Activated CD4-positive, alpha-beta memory T cell treated with anti-CD3 and anti-CD28 coated beads for 36 hours (primary cell): ENCODE data around the gene CPN1. TPM values are rescaled to one million over a fixed set of nuclear protein-coding genes. Genes with fewer than 3 reads are reported as not detected.

ENCODE experiments used
- CTCF ChIA-PET: fragments of 350-600 bp; sonication (Branson Sonifier 250); formaldehyde crosslinking; loops from one replicate; lab custom pipeline; 2021; ENCODE audit warnings: antibody characterized with exemption, inconsistent platforms; lab: Charles Lee
- POLR2A ChIA-PET: fragments of 350-600 bp; sonication (Branson Sonifier 250); formaldehyde crosslinking; loops from one replicate; lab custom pipeline; 2021; ENCODE audit warnings: antibody characterized with exemption; lab: Charles Lee
- DNase-seq: peaks from one replicate; pipeline ENCODE4 v3.0.0-alpha.2; 2020
- H3K27ac Mint-ChIP-seq: one replicate; pipeline ENCODE4 v1.8.0; 2021; ENCODE audit warnings: mixed read lengths
- H3K27me3 Mint-ChIP-seq: one replicate; pipeline ENCODE4 v1.8.0; 2021; ENCODE audit warnings: mixed read lengths
- H3K36me3 Mint-ChIP-seq: one replicate; pipeline ENCODE4 v1.8.0; 2021; ENCODE audit warnings: mixed read lengths
- H3K4me1 Mint-ChIP-seq: one replicate; pipeline ENCODE4 v1.8.0; 2021; ENCODE audit warnings: low read depth, mixed read lengths
- H3K4me3 Mint-ChIP-seq: one replicate; pipeline ENCODE4 v1.8.0; 2021; ENCODE audit warnings: mild to moderate bottlenecking, mixed read lengths
- H3K9me3 Mint-ChIP-seq: one replicate; pipeline ENCODE4 v1.8.0; 2021; ENCODE audit warnings: mixed read lengths
- intact Hi-C: fragments of 100-400 bp; cut with micrococcal nuclease; formaldehyde crosslinking; loops from one replicate; pipeline ENCODE4 v1.15.1; 2023
- total RNA-seq, 2 experiments: library from RNA; stranded (reverse); gene quantifications; one replicate each; pipeline ENCODE4 v1.2.3, GENCODE V29; 2021

The CPN1 gene
- total RNA-seq, 2 experiments from 2014 or later, result not detected

GRCh38 chr10:100007231-100008141 is 74.2 kb downstream of the CPN1 start:
- no peak overlapping the region for H3K27ac Mint-ChIP-seq
- peaks cover 46% of the 10 kb centered on the region for H3K4me1 Mint-ChIP-seq
- intact Hi-C loops, result loop anchor here (2.0 to 10.0 kb wide), 3 partner anchors 160 to 387 kb away; partner anchors contain the start of genes ERLIN1 and SLC25A28
- H3K4me3 Mint-ChIP-seq, result no peak overlapping the region
- DNase-seq, result no peak
- ChIA-PET CTCF (interaction anchor here (1.0 to 9.8 kb wide), 6 partner anchors 13 to 275 kb away, joined by 3 to 119 read pairs (median 8); partner anchors contain the start of genes COX15 and CUTC), POLR2A (no interaction called here)
- no peaks in the 10 kb centered on the region for H3K9me3 Mint-ChIP-seq
- H3K36me3 Mint-ChIP-seq, result no peaks in the 10 kb centered on the region
- H3K27me3 Mint-ChIP-seq, result peaks cover 11% of the 10 kb centered on the region

- DNase-seq, result peak; percentile 12
- H3K27me3 Mint-ChIP-seq, result peaks cover 11% of the 10 kb centered on the region
- intact Hi-C loops, result loop anchor here (1.0 to 10.0 kb wide), 5 partner anchors 12 to 386 kb away; partner anchors contain the start of genes ERLIN1 and SLC25A28
- H3K36me3 Mint-ChIP-seq, result no peaks in the 10 kb centered on the region
- no peaks in the 10 kb centered on the region for H3K9me3 Mint-ChIP-seq
- POLR2A ChIA-PET, result interaction anchor here (0.6 to 1.3 kb wide), 3 partner anchors 11 to 136 kb away, joined by 3 to 6 read pairs (median 5); no protein-coding TSS in a partner anchor
- peaks cover 46% of the 10 kb centered on the region for H3K4me1 Mint-ChIP-seq
- H3K27ac Mint-ChIP-seq, result peak overlapping the region; percentile 53
- CTCF ChIA-PET, result interaction anchor here (0.7 to 9.8 kb wide), 4 partner anchors 12 to 161 kb away, joined by 3 to 119 read pairs (median 8); no protein-coding TSS in a partner anchor
- peak overlapping the region; percentile 29 for H3K4me3 Mint-ChIP-seq
These were observed 75.3 kb downstream of the CPN1 start for GRCh38 chr10:100006243-100006886.

- DNase-seq, result no peak
- POLR2A ChIA-PET, result no interaction called here
- Mint-ChIP-seq H3K27me3 (peaks cover 6% of the 10 kb centered on the region), H3K36me3 (no peaks in the 10 kb centered on the region), H3K9me3 (no peaks in the 10 kb centered on the region), H3K4me3 (no peak overlapping the region), H3K4me1 (peaks cover 39% of the 10 kb centered on the region), H3K27ac (no peak overlapping the region)
- intact Hi-C loops, result loop anchor here (5.0 to 10.0 kb wide), 2 partner anchors 158 to 180 kb away; partner anchors contain the start of gene ERLIN1
- CTCF ChIA-PET, result interaction anchor here (2.8 to 9.8 kb wide), 2 partner anchors 11 to 159 kb away, joined by 13 to 119 read pairs; no protein-coding TSS in a partner anchor
These were observed 76.7 kb downstream of the CPN1 start for GRCh38 chr10:100004805-100005510.

GRCh38 chr10:100000109-100000644 is 81.5 kb downstream of the CPN1 start:
- no peak overlapping the region for H3K4me3 Mint-ChIP-seq
- H3K27me3 Mint-ChIP-seq, result peaks cover 4% of the 10 kb centered on the region
- intact Hi-C loops, result loop anchor here (10.0 kb wide), 1 partner anchor 185 kb away; the partner anchor contains the start of gene ERLIN1
- H3K9me3 Mint-ChIP-seq, result no peaks in the 10 kb centered on the region
- DNase-seq, result no peak
- H3K27ac Mint-ChIP-seq, result no peak overlapping the region
- peaks cover 5% of the 10 kb centered on the region for H3K4me1 Mint-ChIP-seq
- ChIA-PET POLR2A (no interaction called here), CTCF (interaction anchor here (1.3 kb wide), 1 partner anchor 10 kb away, joined by 7 read pairs; the partner anchor contains the start of gene DNMBP)
- peaks cover 2% of the 10 kb centered on the region for H3K36me3 Mint-ChIP-seq

GRCh38 chr10:99999319-100000108 is 82.2 kb downstream of the CPN1 start:
- Mint-ChIP-seq H3K4me3 (no peak overlapping the region), H3K27me3 (peaks cover 2% of the 10 kb centered on the region), H3K36me3 (peaks cover 2% of the 10 kb centered on the region), H3K4me1 (peaks cover 5% of the 10 kb centered on the region), H3K27ac (no peak overlapping the region), H3K9me3 (no peaks in the 10 kb centered on the region)
- no peak for DNase-seq
- ChIA-PET CTCF (interaction anchor here (1.3 to 1.9 kb wide), 2 partner anchors 10 kb away, joined by 7 read pairs; partner anchors contain the start of gene DNMBP), POLR2A (no interaction called here)
- intact Hi-C loops, result loop anchor here (10.0 kb wide), 1 partner anchor 185 kb away; the partner anchor contains the start of gene ERLIN1

- H3K27ac Mint-ChIP-seq, result no peak overlapping the region
- H3K36me3 Mint-ChIP-seq, result peaks cover 2% of the 10 kb centered on the region
- intact Hi-C loops, result no loop called here
- CTCF ChIA-PET, result interaction anchor here (1.9 kb wide), 1 partner anchor 10 kb away, joined by 7 read pairs; the partner anchor contains the start of gene DNMBP
- POLR2A ChIA-PET, result no interaction called here
- H3K27me3 Mint-ChIP-seq, result peaks cover 2% of the 10 kb centered on the region
- no peak for DNase-seq
- no peaks in the 10 kb centered on the region for H3K9me3 Mint-ChIP-seq
- H3K4me1 Mint-ChIP-seq, result peaks cover 10% of the 10 kb centered on the region
- no peak overlapping the region for H3K4me3 Mint-ChIP-seq
These were observed 82.8 kb downstream of the CPN1 start for GRCh38 chr10:99998889-99999288.

- Mint-ChIP-seq H3K9me3 (no peaks in the 10 kb centered on the region), H3K27me3 (peaks cover 2% of the 10 kb centered on the region), H3K4me1 (peaks cover 11% of the 10 kb centered on the region), H3K27ac (no peak overlapping the region), H3K36me3 (peaks cover 2% of the 10 kb centered on the region), H3K4me3 (no peak overlapping the region)
- intact Hi-C loops, result no loop called here
- ChIA-PET CTCF (interaction anchor here (1.9 kb wide), 1 partner anchor 12 kb away, joined by 7 read pairs; the partner anchor contains the start of gene DNMBP), POLR2A (no interaction called here)
- no peak for DNase-seq
These were observed 84.7 kb downstream of the CPN1 start for GRCh38 chr10:99996671-99997648.

GRCh38 chr10:99995713-99996112 is 86.0 kb downstream of the CPN1 start:
- Mint-ChIP-seq H3K9me3 (no peaks in the 10 kb centered on the region), H3K36me3 (peaks cover 2% of the 10 kb centered on the region), H3K4me1 (peaks cover 11% of the 10 kb centered on the region), H3K4me3 (no peak overlapping the region), H3K27me3 (peaks cover 2% of the 10 kb centered on the region), H3K27ac (no peak overlapping the region)
- no peak for DNase-seq
- POLR2A ChIA-PET, result interaction anchor here (1.2 kb wide), 1 partner anchor 11 kb away, joined by 5 read pairs; no protein-coding TSS in a partner anchor
- intact Hi-C loops, result no loop called here
- CTCF ChIA-PET, result interaction anchor here (2.5 to 2.9 kb wide), 2 partner anchors 10 to 14 kb away, joined by 13 to 17 read pairs; partner anchors contain the start of gene DNMBP

GRCh38 chr10:99995269-99995668 is 86.4 kb downstream of the CPN1 start:
- CTCF ChIA-PET, result interaction anchor here (1.1 to 2.9 kb wide), 4 partner anchors 11 to 150 kb away, joined by 3 to 17 read pairs (median 9); partner anchors contain the start of gene DNMBP
- Mint-ChIP-seq H3K9me3 (no peaks in the 10 kb centered on the region), H3K27me3 (peaks cover 2% of the 10 kb centered on the region), H3K36me3 (peaks cover 2% of the 10 kb centered on the region), H3K4me3 (no peak overlapping the region), H3K27ac (no peak overlapping the region), H3K4me1 (peaks cover 11% of the 10 kb centered on the region)
- intact Hi-C loops, result no loop called here
- POLR2A ChIA-PET, result interaction anchor here (1.2 kb wide), 1 partner anchor 11 kb away, joined by 5 read pairs; no protein-coding TSS in a partner anchor
- no peak for DNase-seq
